Activated CD4-positive, alpha-beta T cell treated with anti-CD3 and anti-CD28 coated beads, Interleukin-2, amount 50 U/mL, for 4 hours (primary cell): Measurements from ENCODE around the gene BRMS1.

Experiments
- DNase-seq, 2 experiments: peaks; one replicate each; pipeline ENCODE4 v3.0.0-alpha.2; 2020

The BRMS1 gene

DNA sequence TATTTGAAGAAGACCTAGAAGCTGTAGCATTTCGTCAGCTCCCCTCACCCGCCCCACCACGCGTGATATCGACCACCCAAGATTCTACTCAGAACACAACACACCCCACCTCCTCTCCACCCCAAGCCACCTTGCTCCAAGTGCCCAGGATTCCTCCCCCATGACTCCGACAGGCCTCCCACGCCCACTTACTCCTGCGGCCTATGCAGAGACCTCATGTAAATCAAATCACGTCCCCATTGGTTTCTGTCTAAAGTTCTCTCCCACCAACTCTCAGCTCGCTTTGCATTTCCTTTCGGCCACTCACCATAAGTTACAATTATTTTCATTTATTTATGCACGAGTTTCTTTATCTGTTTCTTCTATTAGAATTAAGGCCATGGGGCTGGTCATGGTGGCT lies 42.2 kb downstream of the BRMS1 start:
- DNase-seq: no peak

GRCh38 chr11:66299186-66299585 lies 45.7 kb downstream of the BRMS1 start:
- DNase-seq: no peak

DNA sequence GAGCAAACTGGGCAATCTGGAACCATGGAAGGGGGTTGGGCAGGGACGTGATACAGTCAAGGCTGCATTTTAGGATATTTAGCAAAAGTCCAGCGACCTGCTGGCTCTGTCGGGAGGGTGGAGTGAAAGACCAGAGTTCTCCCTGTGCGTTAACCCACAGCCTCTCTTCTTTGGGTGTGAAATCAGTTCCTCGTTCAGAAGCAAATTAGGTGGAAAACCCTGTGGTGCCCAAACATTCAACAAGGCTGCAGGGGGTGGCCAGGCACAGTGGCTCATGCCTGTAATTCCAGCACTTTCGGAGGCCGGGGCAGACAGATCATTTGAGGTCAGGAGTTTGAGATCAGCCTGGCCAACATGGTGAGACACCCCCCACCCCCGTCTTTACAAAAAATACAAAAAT lies 47.3 kb downstream of the BRMS1 start:
- DNase-seq: no peak

GRCh38 chr11:66294626-66295620 lies 50.0 kb downstream of the BRMS1 start:
- no peak for DNase-seq

GRCh38 chr11:66293777-66294625 lies 50.9 kb downstream of the BRMS1 start:
- no peak for DNase-seq

- no peak for DNase-seq
Observed at GRCh38 chr11:66293352-66293751, 51.6 kb downstream of the BRMS1 start.

DNA sequence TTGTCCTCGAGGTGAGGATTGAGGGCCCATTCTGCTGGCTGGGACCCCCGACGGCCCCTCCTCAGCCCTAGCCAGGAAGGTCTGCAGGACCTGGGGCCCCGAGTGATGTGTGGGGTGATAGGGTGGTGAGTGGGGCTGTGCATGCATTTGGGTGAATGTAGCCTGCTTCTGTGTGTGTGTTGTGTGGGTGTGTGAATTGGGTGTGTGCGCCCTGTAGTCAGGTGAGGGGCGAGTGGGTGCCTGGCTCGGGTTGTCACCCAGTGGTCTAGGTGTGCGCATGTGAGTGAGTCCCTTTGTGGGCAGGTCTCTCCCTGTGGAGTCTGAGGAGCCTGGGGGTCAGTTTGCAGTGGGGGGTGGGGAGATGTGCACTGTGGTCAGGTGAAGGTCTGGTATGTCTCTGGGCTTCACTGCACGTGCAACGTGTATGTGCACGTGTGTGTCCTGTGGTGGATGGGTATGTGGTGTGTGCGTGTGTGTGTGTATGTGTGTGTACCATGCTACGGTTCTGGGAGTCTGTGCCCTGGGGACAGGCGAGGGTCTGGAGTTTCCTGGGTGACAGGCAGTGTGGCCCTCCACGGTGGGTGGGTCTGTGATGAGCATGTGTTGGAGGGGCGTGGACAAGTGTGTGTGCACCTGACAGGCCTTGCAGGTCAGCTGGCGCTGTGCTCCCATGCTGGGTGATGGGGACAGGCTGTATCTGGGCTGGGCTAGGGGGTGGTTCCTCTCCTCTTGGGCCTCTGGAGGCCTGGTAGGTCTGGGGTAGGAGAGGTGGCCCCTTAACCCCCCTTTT lies 52.2 kb downstream of the BRMS1 start:
- no peak for DNase-seq

GRCh38 chr11:66291706-66292542 lies 53.0 kb downstream of the BRMS1 start, which contains the start of gene TMEM151A:
Gene TMEM151A (plus strand): TSS chr11:66291894. CDS start chr11:66292014, 120 bp downstream.
- DNase-seq: peak in 1 of 2 experiments; percentile 13

- no peak for DNase-seq
Observed at GRCh38 chr11:66291303-66291705, 53.6 kb downstream of the BRMS1 start.

DNA sequence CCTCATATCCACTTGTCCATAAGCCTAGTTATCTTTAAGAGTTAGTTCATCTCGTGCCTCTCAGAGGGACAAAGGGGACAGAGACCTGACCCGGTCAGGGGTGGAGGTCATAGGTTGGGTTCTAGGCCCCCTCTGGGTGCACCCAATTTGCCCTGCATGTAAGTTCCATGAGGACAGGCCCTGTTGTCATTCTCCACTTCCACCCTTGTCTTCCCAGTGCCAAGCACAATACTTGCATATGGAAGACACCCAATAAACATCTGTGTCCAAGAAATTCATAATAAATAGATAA lies 54.6 kb downstream of the BRMS1 start:
- no peak for DNase-seq

DNA sequence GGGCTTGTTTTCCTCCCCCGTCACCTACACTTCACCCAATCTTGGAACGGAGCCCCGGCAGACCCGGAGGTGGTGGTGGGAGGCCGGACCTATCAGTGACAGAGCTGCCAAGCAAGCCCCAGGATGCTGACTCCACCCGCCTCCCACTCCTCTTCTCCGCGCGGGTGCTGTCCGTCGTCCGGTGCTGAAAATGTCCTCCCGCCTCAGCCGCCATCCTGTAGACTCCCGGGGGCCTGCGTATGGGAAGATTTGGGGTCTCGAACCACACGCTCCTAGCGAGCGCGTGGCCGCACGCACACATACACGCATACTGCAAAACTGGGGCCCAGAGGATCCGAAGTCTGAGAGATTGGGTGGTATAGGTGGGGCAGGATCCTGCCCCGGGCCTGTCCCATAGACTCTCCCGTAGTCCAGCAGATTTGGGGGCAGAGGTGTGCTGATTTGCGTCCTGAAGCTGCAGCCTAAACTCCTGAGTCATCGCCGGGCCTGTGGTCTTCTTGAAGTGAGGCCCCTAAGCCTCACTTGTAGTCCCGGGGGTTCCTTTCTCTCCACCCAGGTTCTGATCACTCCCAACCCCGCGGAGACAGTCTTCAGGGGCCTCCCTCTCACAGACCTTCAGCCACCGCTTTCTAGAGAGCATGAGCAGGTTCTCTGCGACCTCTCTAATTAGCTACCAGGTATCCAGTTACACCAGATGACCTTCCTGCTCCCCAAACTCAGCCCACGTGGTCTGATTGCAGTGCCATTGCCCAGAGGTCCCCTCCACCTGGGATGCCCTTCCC lies 55.2 kb downstream of the BRMS1 start:
- peak; percentile 72 to 76 for DNase-seq

- peak; percentile 97 to 98 for DNase-seq
Observed at GRCh38 chr11:66288671-66289547, 56.0 kb downstream of the BRMS1 start, which contains the start of gene YIF1A. Gene YIF1A (minus strand): TSS chr11:66289143. CDS start chr11:66288985, 158 bp downstream.

- no peak for DNase-seq
Observed at GRCh38 chr11:66287889-66288670, 56.8 kb downstream of the BRMS1 start.
